Activated naive CD8-positive, alpha-beta T cell (primary cell): Measurements from ENCODE around the gene ACADVL.

ENCODE experiments used
- H3K27ac Mint-ChIP-seq: one replicate; pipeline ENCODE4 v1.8.0; 2021; ENCODE audit warnings: mixed read lengths
- H3K27me3 Mint-ChIP-seq: one replicate; pipeline ENCODE4 v1.8.0; 2021; ENCODE audit warnings: mixed read lengths
- H3K36me3 Mint-ChIP-seq: one replicate; pipeline ENCODE4 v1.8.0; 2021; ENCODE audit warnings: mixed read lengths
- H3K4me1 Mint-ChIP-seq: one replicate; pipeline ENCODE4 v1.8.0; 2021; ENCODE audit warnings: low read depth, mixed read lengths
- H3K4me3 Mint-ChIP-seq: one replicate; pipeline ENCODE4 v1.8.0; 2021; ENCODE audit warnings: mild to moderate bottlenecking, mixed read lengths
- H3K9me3 Mint-ChIP-seq: one replicate; pipeline ENCODE4 v1.8.0; 2021; ENCODE audit warnings: low read depth, mixed read lengths

Gene ACADVL

DNA sequence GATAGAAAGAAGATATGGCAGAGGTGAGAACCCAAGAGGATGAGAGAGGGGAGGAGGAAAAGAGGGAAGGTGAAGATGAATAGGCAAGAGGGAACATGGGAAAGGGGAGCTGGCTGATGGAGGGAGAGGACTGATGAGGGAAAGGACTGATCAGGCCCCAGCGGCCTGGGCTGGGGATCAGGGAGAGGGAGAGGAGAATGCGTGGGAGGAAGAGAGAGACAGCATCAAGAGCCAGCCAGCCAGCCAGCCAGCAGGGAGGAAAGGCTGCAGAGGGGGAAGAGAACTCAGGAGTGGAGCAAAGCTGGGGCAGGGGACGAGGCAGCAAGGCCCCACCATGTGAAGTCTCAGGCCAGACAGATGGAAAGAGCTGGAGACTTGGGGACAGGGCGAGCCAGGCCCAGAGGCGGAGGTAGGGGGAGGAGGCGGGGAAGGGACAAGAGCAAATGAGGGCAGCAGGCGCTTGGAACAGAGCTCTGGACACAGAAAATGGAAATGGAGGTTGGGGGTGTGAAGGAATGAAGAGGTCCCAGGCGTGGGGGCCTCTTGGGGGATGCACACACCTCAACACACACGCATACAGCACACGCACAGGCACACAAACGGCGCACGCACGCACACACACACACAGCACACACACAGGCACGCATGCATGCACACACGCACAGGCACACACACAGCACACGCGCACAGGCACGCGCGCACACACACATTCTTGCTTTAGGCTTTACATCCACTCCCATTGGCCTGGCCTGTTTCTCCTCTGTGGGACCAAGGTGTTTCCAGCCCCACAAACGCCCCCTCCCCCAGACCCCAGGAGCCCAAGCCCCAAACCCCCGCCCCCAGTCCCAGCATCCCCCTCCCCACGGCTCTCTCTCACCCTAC, 12.4 kb upstream of the ACADVL start:
- peaks cover 3% of the 10 kb centered on the region for H3K36me3 Mint-ChIP-seq
- H3K27ac Mint-ChIP-seq, result no peak overlapping the region
- no peaks in the 10 kb centered on the region for H3K9me3 Mint-ChIP-seq
- peaks cover 35% of the 10 kb centered on the region for H3K4me1 Mint-ChIP-seq
- peak overlapping the region; percentile 24 for H3K4me3 Mint-ChIP-seq
- H3K27me3 Mint-ChIP-seq, result no peaks in the 10 kb centered on the region

DNA sequence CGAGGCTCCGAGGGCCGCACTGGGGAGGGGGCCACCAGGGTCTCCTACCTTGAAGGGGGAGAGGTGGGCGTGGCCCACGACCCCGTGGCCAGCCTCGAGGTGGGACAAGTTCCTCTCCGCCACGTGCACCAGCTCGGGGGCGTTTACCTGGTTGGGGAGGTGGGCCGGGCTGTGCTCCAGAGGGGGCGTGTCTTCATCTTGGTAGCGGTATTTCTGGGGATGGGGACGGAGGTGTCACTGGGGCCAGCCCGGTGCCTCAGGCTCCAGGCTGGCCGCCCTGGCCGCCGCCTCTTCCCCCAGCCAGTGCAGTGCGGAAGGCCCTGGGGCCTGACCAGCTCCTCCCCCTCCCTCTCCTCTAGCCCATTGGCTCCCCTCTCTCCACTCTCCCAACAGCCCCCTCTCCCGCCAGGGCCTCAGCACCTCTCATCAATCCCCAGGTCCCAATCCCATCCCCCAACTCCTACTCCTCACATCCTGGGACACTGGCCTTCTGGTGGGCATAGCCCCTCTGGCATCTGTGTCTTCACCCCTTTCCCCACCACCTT, 11.6 kb upstream of the ACADVL start:
- peaks cover 35% of the 10 kb centered on the region for H3K4me1 Mint-ChIP-seq
- H3K27ac Mint-ChIP-seq, result no peak overlapping the region
- no peaks in the 10 kb centered on the region for H3K27me3 Mint-ChIP-seq
- H3K9me3 Mint-ChIP-seq, result no peaks in the 10 kb centered on the region
- H3K4me3 Mint-ChIP-seq, result no peak overlapping the region
- no peaks in the 10 kb centered on the region for H3K36me3 Mint-ChIP-seq

GRCh38 chr17:7208754-7209460, 10.8 kb upstream of the ACADVL start:
- Mint-ChIP-seq H3K27me3 (no peaks in the 10 kb centered on the region), H3K36me3 (no peaks in the 10 kb centered on the region), H3K4me3 (no peak overlapping the region), H3K27ac (no peak overlapping the region), H3K9me3 (no peaks in the 10 kb centered on the region), H3K4me1 (peaks cover 42% of the 10 kb centered on the region)

GRCh38 chr17:7211491-7212273, 8.1 kb upstream of the ACADVL start:
- H3K4me3 Mint-ChIP-seq, result no peak overlapping the region
- H3K27me3 Mint-ChIP-seq, result no peaks in the 10 kb centered on the region
- H3K4me1 Mint-ChIP-seq, result peaks cover 45% of the 10 kb centered on the region
- H3K36me3 Mint-ChIP-seq, result no peaks in the 10 kb centered on the region
- H3K9me3 Mint-ChIP-seq, result no peaks in the 10 kb centered on the region
- H3K27ac Mint-ChIP-seq, result no peak overlapping the region

DNA sequence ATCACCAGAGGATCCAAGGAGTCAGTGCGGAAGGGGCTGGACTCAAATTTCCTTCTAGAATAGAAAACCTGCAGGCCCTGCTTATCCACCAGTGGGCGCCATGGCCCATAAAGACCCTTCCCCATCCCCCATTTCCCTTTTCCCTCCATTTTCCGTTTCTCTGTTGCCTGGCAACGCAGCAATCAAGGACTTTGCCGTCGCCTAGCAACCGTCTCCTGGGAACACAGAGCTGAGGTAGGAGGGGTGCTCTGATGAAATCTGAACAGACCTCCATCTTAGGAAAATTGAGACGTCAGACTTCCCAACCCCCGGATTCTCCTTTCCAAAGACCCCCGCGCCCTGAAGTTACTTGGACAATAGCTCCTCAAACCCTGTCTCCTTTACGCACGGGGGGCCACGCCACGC, 5.8 kb upstream of the ACADVL start:
- Mint-ChIP-seq H3K27ac (peak overlapping the region; percentile 91), H3K27me3 (no peaks in the 10 kb centered on the region), H3K4me3 (peak overlapping the region; percentile 89), H3K9me3 (no peaks in the 10 kb centered on the region), H3K4me1 (peaks cover 57% of the 10 kb centered on the region), H3K36me3 (no peaks in the 10 kb centered on the region)

- no peaks in the 10 kb centered on the region for H3K27me3 Mint-ChIP-seq
- H3K9me3 Mint-ChIP-seq, result no peaks in the 10 kb centered on the region
- H3K36me3 Mint-ChIP-seq, result no peaks in the 10 kb centered on the region
- peaks cover 63% of the 10 kb centered on the region for H3K4me1 Mint-ChIP-seq
- peak overlapping the region; percentile 89 for H3K4me3 Mint-ChIP-seq
- H3K27ac Mint-ChIP-seq, result peak overlapping the region; percentile 91
Observed at GRCh38 chr17:7214300-7215135, 5.2 kb upstream of the ACADVL start.

GRCh38 chr17:7215136-7215638, 4.6 kb upstream of the ACADVL start:
- H3K27me3 Mint-ChIP-seq, result no peaks in the 10 kb centered on the region
- no peaks in the 10 kb centered on the region for H3K36me3 Mint-ChIP-seq
- H3K9me3 Mint-ChIP-seq, result no peaks in the 10 kb centered on the region
- H3K27ac Mint-ChIP-seq, result peak overlapping the region; percentile 91
- H3K4me3 Mint-ChIP-seq, result peak overlapping the region; percentile 89
- peaks cover 66% of the 10 kb centered on the region for H3K4me1 Mint-ChIP-seq

- Mint-ChIP-seq H3K9me3 (no peaks in the 10 kb centered on the region), H3K4me1 (peaks cover 70% of the 10 kb centered on the region), H3K27ac (peak overlapping the region; percentile 91), H3K36me3 (no peaks in the 10 kb centered on the region), H3K27me3 (no peaks in the 10 kb centered on the region), H3K4me3 (peak overlapping the region; percentile 89)
Observed at GRCh38 chr17:7215652-7216180, 4.0 kb upstream of the ACADVL start.

GRCh38 chr17:7216242-7217112, 3.3 kb upstream of the ACADVL start:
- Mint-ChIP-seq H3K4me1 (peaks cover 77% of the 10 kb centered on the region), H3K9me3 (no peaks in the 10 kb centered on the region), H3K27me3 (no peaks in the 10 kb centered on the region), H3K27ac (peak overlapping the region; percentile 67), H3K36me3 (no peaks in the 10 kb centered on the region), H3K4me3 (peak overlapping the region; percentile 61)

- Mint-ChIP-seq H3K9me3 (no peaks in the 10 kb centered on the region), H3K27me3 (no peaks in the 10 kb centered on the region), H3K4me1 (peaks cover 71% of the 10 kb centered on the region), H3K36me3 (no peaks in the 10 kb centered on the region), H3K4me3 (peak overlapping the region; percentile 68), H3K27ac (peak overlapping the region; percentile 70)
Observed at GRCh38 chr17:7217113-7217987, 2.4 kb upstream of the ACADVL start.

DNA sequence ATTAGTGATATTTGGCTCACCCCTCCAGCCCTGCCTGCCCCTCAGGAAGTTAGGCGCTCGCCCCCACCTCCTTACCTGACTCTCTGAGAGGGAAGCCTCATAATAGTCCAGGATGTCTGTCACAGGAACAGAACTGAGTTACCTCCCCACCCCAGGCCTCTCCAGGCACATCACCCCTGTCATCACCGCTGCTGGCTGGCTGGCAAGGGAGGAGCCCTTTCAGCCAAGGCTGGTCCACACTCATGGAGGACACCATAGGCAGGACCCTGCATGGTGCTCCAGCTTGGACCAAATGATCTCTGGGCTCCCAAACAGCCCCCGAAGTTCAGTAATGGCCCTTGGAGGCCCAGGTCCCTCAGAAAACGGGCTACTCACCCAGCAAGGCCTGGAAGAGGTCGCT, 1.6 kb upstream of the ACADVL start:
- H3K4me1 Mint-ChIP-seq, result peaks cover 71% of the 10 kb centered on the region
- H3K27me3 Mint-ChIP-seq, result no peaks in the 10 kb centered on the region
- H3K9me3 Mint-ChIP-seq, result no peaks in the 10 kb centered on the region
- H3K4me3 Mint-ChIP-seq, result peak overlapping the region; percentile 68
- peak overlapping the region; percentile 70 for H3K27ac Mint-ChIP-seq
- H3K36me3 Mint-ChIP-seq, result no peaks in the 10 kb centered on the region

GRCh38 chr17:7218758-7219157, 980 bp upstream of the ACADVL start:
- peaks cover 69% of the 10 kb centered on the region for H3K4me1 Mint-ChIP-seq
- H3K27ac Mint-ChIP-seq, result peak overlapping the region; percentile 95
- H3K4me3 Mint-ChIP-seq, result peak overlapping the region; percentile 93
- H3K36me3 Mint-ChIP-seq, result peaks cover under 1% of the 10 kb centered on the region
- H3K9me3 Mint-ChIP-seq, result no peaks in the 10 kb centered on the region
- no peaks in the 10 kb centered on the region for H3K27me3 Mint-ChIP-seq
